RCC 7860 (cell line): ENCODE data around the gene ZBTB7B.
"Not testable (repeated sequence)": the region's sequence is repeated elsewhere in the genome, so short reads cannot be mapped to it uniquely, and the experiment has no call there.

Source experiments
- DNase-seq: peaks from one replicate; pipeline ENCODE4 v3.0.0-alpha.2; 2015; ENCODE audit warnings: low spot score
- FAIRE-seq: peaks from 2 replicates; lab custom pipeline; 2012; peaks lifted over from hg19 to GRCh38; lab: Jason Lieb, UNC

ZBTB7B gene

GRCh38 chr1:154967331-154967950 lies 35.2 kb upstream of the ZBTB7B start:
- no peak for DNase-seq
- FAIRE-seq, result no peak

- DNase-seq, result no peak
These were observed 33.9 kb upstream of the ZBTB7B start for GRCh38 chr1:154968731-154969130.

GRCh38 chr1:154969246-154969645 lies 33.4 kb upstream of the ZBTB7B start:
- FAIRE-seq (no peak), DNase-seq (no peak)

More at GRCh38 chr1:154968731-154969130, 33.9 kb upstream of the ZBTB7B start:
- no peak for FAIRE-seq

GRCh38 chr1:154969860-154970452 lies 32.6 kb upstream of the ZBTB7B start:
- FAIRE-seq, result no peak

GRCh38 chr1:154970631-154971340 lies 31.8 kb upstream of the ZBTB7B start, which contains the start of gene SHC1:
TSS of gene SHC1 (minus strand) at chr1:154970747. CDS start at chr1:154970526, 221 bp downstream.
- FAIRE-seq, result peak; percentile 79
- peak; percentile 90 for DNase-seq

More at GRCh38 chr1:154969860-154970452, 32.6 kb upstream of the ZBTB7B start:
- DNase-seq, result no peak

- DNase-seq (no peak), FAIRE-seq (no peak)
These were observed 31.1 kb upstream of the ZBTB7B start for GRCh38 chr1:154971341-154971998.

GRCh38 chr1:154972213-154972516 lies 30.4 kb upstream of the ZBTB7B start:
- DNase-seq (no peak), FAIRE-seq (no peak)

- peak; percentile 87 for FAIRE-seq
- DNase-seq, result peak; percentile 95
These were observed 29.9 kb upstream of the ZBTB7B start for GRCh38 chr1:154972517-154973343.

GRCh38 chr1:154973344-154974101 lies 29.1 kb upstream of the ZBTB7B start:
- DNase-seq (peak; percentile 97), FAIRE-seq (peak; percentile 88)

- FAIRE-seq (peak; percentile 96), DNase-seq (peak; percentile 100)
These were observed 28.3 kb upstream of the ZBTB7B start, which contains the start of gene CKS1B for GRCh38 chr1:154974102-154974807. TSS of gene CKS1B (plus strand) at chr1:154974681. CDS start at chr1:154974746, 65 bp downstream.

- FAIRE-seq (no peak), DNase-seq (peak; percentile 94)
These were observed 27.7 kb upstream of the ZBTB7B start for GRCh38 chr1:154974808-154975408.

- DNase-seq (no peak), FAIRE-seq (no peak)
These were observed 27.1 kb upstream of the ZBTB7B start for GRCh38 chr1:154975409-154976059.

GRCh38 chr1:154977762-154978161 lies 24.8 kb upstream of the ZBTB7B start:
- not testable (repeated sequence) for DNase-seq, FAIRE-seq

- DNase-seq (no peak), FAIRE-seq (no peak)
These were observed 24.2 kb upstream of the ZBTB7B start for GRCh38 chr1:154978360-154978759.

- no peak for FAIRE-seq
- no peak for DNase-seq
These were observed 20.3 kb upstream of the ZBTB7B start for GRCh38 chr1:154982341-154982740.

GRCh38 chr1:154982897-154983648 lies 19.5 kb upstream of the ZBTB7B start, which contains the start of gene FLAD1:
TSS of gene FLAD1 (plus strand) at chr1:154983344. CDS start at chr1:154983695, 351 bp downstream.
- FAIRE-seq, result peak; percentile 88
- DNase-seq, result peak; percentile 99

- no peak for FAIRE-seq
- DNase-seq, result no peak
These were observed 18.7 kb upstream of the ZBTB7B start for GRCh38 chr1:154983776-154984466.
